Endothelial cell of umbilical vein (primary cell): ENCODE measurements around the gene AKAP6. TPM values are rescaled to one million over a fixed set of nuclear protein-coding genes. Genes with fewer than 3 reads are reported as not detected.

Experiments used
- BruUV-seq: library from RNA; stranded (reverse); fragments of 400-500 nt; replicated peaks from 2 replicates; lab custom pipeline; 2021; lab: Mats Ljungman, UMichigan
- CTCF ChIA-PET: fragments of 300-600, 350-600 bp; sonication (Branson Sonifier 250); formaldehyde crosslinking; loops from one replicate; lab custom pipeline; 2021; ENCODE audit warnings: antibody characterized with exemption, inconsistent platforms; lab: Charles Lee
- POLR2A ChIA-PET: fragments of 300-600, 350-600 bp; sonication (Branson Sonifier 250); formaldehyde crosslinking; loops from one replicate; lab custom pipeline; 2021; ENCODE audit warnings: antibody characterized with exemption, inconsistent platforms; lab: Charles Lee
- DNase-seq: peaks from one replicate; pipeline ENCODE4 v3.0.0-alpha.2; 2011; ENCODE audit warnings: low read depth, low spot score
- FAIRE-seq: peaks from 2 replicates; lab custom pipeline; 2011; peaks lifted over from hg19 to GRCh38; lab: Jason Lieb, UNC
- H2AFZ ChIP-seq: 2 replicates; pipeline ENCODE4 v1.6.0; 2012; ENCODE audit warnings: low read depth, low read length, control low read depth, inconsistent platforms
- H3K27ac ChIP-seq: 2 replicates; pipeline ENCODE4 v1.5.1; 2011; ENCODE audit warnings: low read depth, mild to moderate bottlenecking, control low read depth, low read length, moderate library complexity; ENCODE audit not compliant: insufficient read depth
- H3K27me3 ChIP-seq, 2 experiments: 2 replicates each; pipeline versions ENCODE4 v1.6.0 to v1.6.1; 2011; ENCODE audit warnings: low read length in 2 of 2, mixed read lengths in 1 of 2; ENCODE audit not compliant: control insufficient read depth in 2 of 2, insufficient read depth in 2 of 2
- H3K36me3 ChIP-seq, 2 experiments: 2 replicates in 1 of 2; 3 replicates in 1 of 2; pipeline ENCODE4 v1.5.1; 2011; ENCODE audit warnings: low read length in 2 of 2, mild to moderate bottlenecking in 1 of 2, moderate library complexity in 1 of 2; ENCODE audit not compliant: control insufficient read depth in 2 of 2, insufficient read depth in 2 of 2; ENCODE audit errors: extremely low read depth in 1 of 2
- H3K4me1 ChIP-seq: 3 replicates; pipeline ENCODE4 v1.5.1; 2011; ENCODE audit warnings: mild to moderate bottlenecking, low read length; ENCODE audit not compliant: control insufficient read depth, insufficient read depth; ENCODE audit errors: extremely low read depth
- H3K4me2 ChIP-seq: 2 replicates; pipeline ENCODE4 v1.6.1; 2011; ENCODE audit warnings: low read length, control low read depth, mixed read lengths; ENCODE audit not compliant: insufficient read depth
- H3K4me3 ChIP-seq, 3 experiments: fragments of 200-600 bp in 1 of 3; sonication (generic), shearing (Covaris generic) in 1 of 3; replicated peaks in 1 of 3; 2 replicates each; pipeline ENCODE4 v1.5.1; 2011 to 2016; ENCODE audit warnings: control low read depth in 3 of 3, low read length in 3 of 3, mild to moderate bottlenecking in 2 of 3, inconsistent platforms in 1 of 3, low read depth in 1 of 3, moderate library complexity in 1 of 3; ENCODE audit not compliant: insufficient read depth in 1 of 3
- H3K79me2 ChIP-seq: 2 replicates; pipeline ENCODE4 v1.6.0; 2012; ENCODE audit warnings: low read length, inconsistent platforms; ENCODE audit not compliant: control insufficient read depth, insufficient read depth
- H3K9ac ChIP-seq: replicated peaks from 2 replicates; pipeline ENCODE3; 2011; ENCODE audit warnings: low read length, control low read depth; ENCODE audit not compliant: insufficient read depth; ENCODE audit errors: extremely low read depth
- H3K9me1 ChIP-seq: replicated peaks from 3 replicates; pipeline ENCODE4 v1.6.0; 2011; ENCODE audit warnings: mild to moderate bottlenecking, low read length; ENCODE audit not compliant: control insufficient read depth, insufficient read depth; ENCODE audit errors: extremely low read depth
- H3K9me3 ChIP-seq: replicated peaks from 2 replicates; pipeline ENCODE4 v1.5.1; 2012; ENCODE audit warnings: low read length, inconsistent platforms; ENCODE audit not compliant: control insufficient read depth, insufficient read depth
- H4K20me1 ChIP-seq: replicated peaks from 2 replicates; pipeline ENCODE3; 2011; ENCODE audit warnings: mild to moderate bottlenecking, low read length; ENCODE audit not compliant: control insufficient read depth, insufficient read depth; ENCODE audit errors: extremely low read depth
- CTCF ChIP-seq, 2 donors: IDR thresholded peaks; 1 replicate in 1 of 2; 2 replicates in 1 of 2; pipeline ENCODE4 v1.5.1; 2011; ENCODE audit warnings: low read length in 2 of 2, mild to moderate bottlenecking in 2 of 2, moderate library complexity in 2 of 2, control low read depth in 1 of 2, inconsistent platforms in 1 of 2, low read depth in 1 of 2; ENCODE audit not compliant: insufficient read depth in 1 of 2; ENCODE audit errors: extremely low read depth in 1 of 2
- EZH2 ChIP-seq: IDR thresholded peaks from 2 replicates; pipeline ENCODE4 v1.6.1; 2012; ENCODE audit warnings: borderline replicate concordance, low read depth, mild to moderate bottlenecking, moderate library complexity, low read length, inconsistent platforms; ENCODE audit not compliant: severe bottlenecking
- GATA2 ChIP-seq: IDR thresholded peaks from 2 replicates; pipeline ENCODE4 v1.7.0; 2011; ENCODE audit warnings: low read depth, mild to moderate bottlenecking, moderate library complexity, mixed read lengths, low read length; ENCODE audit not compliant: insufficient read length, insufficient read depth
- JUN ChIP-seq: IDR thresholded peaks from 2 replicates; pipeline ENCODE4 v1.6.1; 2011; ENCODE audit warnings: borderline replicate concordance, low read depth; ENCODE audit not compliant: insufficient read length, insufficient read depth
- MYC ChIP-seq: IDR thresholded peaks from one replicate; pipeline ENCODE4 v1.6.1; 2011; ENCODE audit warnings: mild to moderate bottlenecking, low read depth, low read length
- POLR2A ChIP-seq: IDR thresholded peaks from 2 replicates; pipeline ENCODE4 v1.6.1; 2012; ENCODE audit warnings: low read depth, mild to moderate bottlenecking, control low read depth, low read length
- POLR2AphosphoS5 ChIP-seq: IDR thresholded peaks from 2 replicates; pipeline ENCODE4 v1.6.1; 2012; ENCODE audit warnings: low read depth, mild to moderate bottlenecking, control low read depth, low read length, moderate library complexity; ENCODE audit not compliant: insufficient read depth
- dilution Hi-C: fragments of 300-500 bp; cut with MboI; formaldehyde crosslinking; loops from one replicate; pipeline ENCODE4 v1.15.0; 2019; ENCODE audit warnings: low sequenced_read_pairs; ENCODE audit not compliant: extremely low pct_ligation_motif_present
- intact Hi-C: fragments of 100-400 bp; cut with micrococcal nuclease; formaldehyde crosslinking; loops from one replicate; pipeline ENCODE4 v1.10.0; 2022
- polyA plus RNA-seq, 4 experiments: library from polyadenylated mRNA; depleted of rRNA in 3 of 4; stranded (reverse) in 3 of 4; unstranded in 1 of 4; fragments of >200 nt; gene quantifications; 2 replicates each; pipeline versions ENCODE4 v1.2.1 to v1.2.3, GENCODE V29; 2011 to 2012; ENCODE audit warnings: missing spikeins in 1 of 4
- total RNA-seq: library from RNA; stranded (reverse); gene quantifications from 2 replicates; pipeline ENCODE4 v1.2.3, GENCODE V29; 2021

Gene AKAP6
- total and polyA plus RNA-seq, 2 donors (not counting 3 experiments of a cell fraction or from before 2014, with no cell fraction given): 0.03 to 0.49 TPM

GRCh38 chr14:32679927-32680612 lies 351.0 kb downstream of the AKAP6 start:
- H3K9me1 ChIP-seq: no peaks in the 10 kb centered on the region
- TF ChIP-seq POLR2AphosphoS5 (no peak), GATA2 (no peak), EZH2 (no peak), MYC (no peak), JUN (no peak), POLR2A (no peak), CTCF (IDR thresholded peaks at IDR 0.05; ENCODE audit: extremely low read depth in 1 of 2, insufficient read depth in 1 of 2, low read depth in 1 of 2, low read length in 2 of 2) (no peak)
- H3K27me3 ChIP-seq: peaks cover 0 to 2% of the 10 kb centered on the region in 2 experiments
- ChIA-PET CTCF (no interaction called here), POLR2A (no interaction called here)
- H3K36me3 ChIP-seq: no peaks in the 10 kb centered on the region
- H2AFZ ChIP-seq: no peak overlapping the region
- intact Hi-C loops (no loop called here), dilution Hi-C loops (no loop called here)
- no peaks in the 10 kb centered on the region for H3K9me3 ChIP-seq
- H3K4me2 ChIP-seq: no peak overlapping the region
- no peak overlapping the region for H3K4me3 ChIP-seq
- H3K9ac ChIP-seq: no peak overlapping the region
- H3K4me1 ChIP-seq: no peaks in the 10 kb centered on the region
- DNase-seq (no peak), FAIRE-seq (no peak)
- H3K27ac ChIP-seq: no peak overlapping the region
- H4K20me1 ChIP-seq: no peaks in the 10 kb centered on the region
- no TSS peak for BruUV-seq
- no peaks in the 10 kb centered on the region for H3K79me2 ChIP-seq
